Ishikawa (cell line): ENCODE data around the gene ROS1.

ENCODE experiments used
- NFIC ChIP-seq: IDR thresholded peaks from 2 replicates; pipeline ENCODE4 v1.6.1; 2012
- TCF12 ChIP-seq: IDR thresholded peaks from 2 replicates; pipeline ENCODE4 v1.6.1; 2012; ENCODE audit warnings: low read depth

GRCh38 chr6:117456250-117456649 lies 30.5 kb upstream of the ROS1 start:
- TF ChIP-seq TCF12 = no peak
- TF ChIP-seq NFIC = no peak
